MCF 10A (cell line): ENCODE data around the gene MET. TPM values are rescaled to one million over a fixed set of nuclear protein-coding genes. Genes with fewer than 3 reads are reported as not detected.

Experiments
- BruUV-seq: library from RNA; stranded (reverse); fragments of 400-500 nt; replicated peaks from 2 replicates; lab custom pipeline; 2021; lab: Mats Ljungman, UMichigan
- CTCF ChIA-PET: fragments of 300-600 bp; sonication (Branson Sonifier 250); formaldehyde crosslinking; extraction: SDS; loops from one replicate; lab custom pipeline; 2021; ENCODE audit warnings: antibody characterized with exemption, inconsistent platforms; lab: Yijun Ruan, JAX
- POLR2A ChIA-PET: fragments of 300-600, 350-650 bp; sonication (Branson Sonifier 250); formaldehyde crosslinking; extraction: SDS; loops from one replicate; lab custom pipeline; 2020; ENCODE audit warnings: antibody characterized with exemption, inconsistent platforms; lab: Yijun Ruan, JAX
- DNase-seq: peaks from one replicate; pipeline ENCODE4 v3.0.0-alpha.2; 2018; ENCODE audit not compliant: unreplicated experiment
- H3K27ac Mint-ChIP-seq: one replicate; pipeline ENCODE4 v1.8.0; 2022; ENCODE audit warnings: mild to moderate bottlenecking, low read depth, mixed read lengths; ENCODE audit not compliant: unreplicated experiment
- H3K27me3 Mint-ChIP-seq: one replicate; pipeline ENCODE4 v1.8.0; 2022; ENCODE audit warnings: mixed read lengths; ENCODE audit not compliant: insufficient read depth, unreplicated experiment
- H3K36me3 Mint-ChIP-seq: one replicate; pipeline ENCODE4 v1.8.0; 2022; ENCODE audit warnings: mild to moderate bottlenecking, moderate library complexity, mixed read lengths; ENCODE audit not compliant: insufficient read depth, unreplicated experiment
- H3K4me1 Mint-ChIP-seq: one replicate; pipeline ENCODE4 v1.8.0; 2022; ENCODE audit warnings: mixed read lengths; ENCODE audit not compliant: insufficient read depth, unreplicated experiment
- H3K4me3 Mint-ChIP-seq: one replicate; pipeline ENCODE4 v1.8.0; 2022; ENCODE audit warnings: mild to moderate bottlenecking, moderate library complexity, mixed read lengths; ENCODE audit not compliant: unreplicated experiment
- H3K9me3 Mint-ChIP-seq: one replicate; pipeline ENCODE4 v1.8.0; 2022; ENCODE audit warnings: mixed read lengths; ENCODE audit not compliant: unreplicated experiment
- CTCF ChIP-seq: fragments of 200-600 bp; IDR thresholded peaks from one replicate; pipeline ENCODE4 v1.8.0; 2022; ENCODE audit warnings: antibody characterized with exemption, mild to moderate bottlenecking; ENCODE audit not compliant: unreplicated experiment
- intact Hi-C: fragments of 100-400 bp; cut with micrococcal nuclease; formaldehyde crosslinking; loops from 2 replicates; pipeline ENCODE4 v1.14.1; 2022
- total RNA-seq: library from RNA; stranded (reverse); gene quantifications from 2 replicates; pipeline ENCODE4 v1.2.3, GENCODE V29; 2022

MET gene
- total RNA-seq, 1 experiment from 2014 or later, result 129 TPM

DNA sequence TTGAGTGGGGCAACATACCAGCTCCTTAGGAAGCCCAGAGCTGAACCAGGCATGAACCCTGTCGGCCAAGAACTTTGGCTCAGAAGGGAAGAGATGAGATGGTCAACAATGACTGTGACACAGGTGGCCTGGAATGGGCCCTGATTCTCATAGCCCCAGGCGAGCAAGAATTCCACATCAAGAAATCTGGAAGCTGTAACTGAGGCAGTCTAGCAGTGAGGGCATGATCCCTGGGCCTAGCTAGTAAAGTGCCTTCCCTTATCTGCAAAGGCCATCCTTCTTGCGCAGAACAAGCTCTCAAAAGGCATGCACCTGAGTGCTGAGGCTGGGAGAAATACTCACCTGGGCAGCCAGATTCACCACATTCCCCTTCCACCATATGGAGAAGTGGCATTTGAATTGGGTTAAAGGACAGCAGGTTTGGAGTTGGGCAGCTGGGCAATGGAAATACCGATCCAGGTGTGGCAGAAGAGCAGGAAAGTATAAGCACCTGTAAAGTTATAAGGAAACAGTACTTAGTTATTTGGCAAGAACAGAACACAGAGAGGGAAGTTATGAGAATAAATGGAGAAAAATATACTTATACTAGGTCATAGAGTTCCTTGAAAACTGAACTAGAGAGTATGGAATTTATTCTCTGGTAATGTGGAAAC, 111.8 kb downstream of the MET start:
- H3K27ac Mint-ChIP-seq, result no peak overlapping the region
- CTCF ChIA-PET, result interaction anchor here (0.5 to 1.9 kb wide), 4 partner anchors 106 to 1516 kb away, joined by 3 to 4 read pairs (median 4); no protein-coding TSS in a partner anchor
- BruUV-seq, result no TSS peak

DNA sequence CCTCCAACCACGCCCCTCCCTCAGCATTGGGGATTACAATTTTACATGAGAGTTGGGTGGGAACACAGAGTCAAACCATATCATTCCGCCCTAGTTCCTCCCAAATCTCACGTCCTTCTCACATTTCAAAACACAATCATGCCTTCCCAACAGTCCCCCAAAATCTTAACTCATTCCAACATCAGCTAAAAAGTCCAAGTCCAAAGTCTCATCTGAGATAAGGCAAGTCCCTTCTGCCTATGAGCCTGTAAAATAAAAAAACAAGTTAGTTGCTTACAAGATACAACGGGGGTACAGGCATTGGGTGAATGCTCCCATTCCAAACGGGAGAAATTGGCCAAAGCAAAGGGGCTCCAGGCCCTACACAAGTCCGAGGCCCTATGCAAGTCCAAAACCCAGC, 112.7 kb downstream of the MET start:
- H3K27me3 Mint-ChIP-seq, result no peaks in the 10 kb centered on the region
- intact Hi-C loops, result no loop called here
- H3K36me3 Mint-ChIP-seq, result peaks cover 23% of the 10 kb centered on the region
- H3K4me3 Mint-ChIP-seq, result no peak overlapping the region
- CTCF ChIA-PET, result interaction anchor here (0.6 to 1.8 kb wide), 2 partner anchors 23 to 108 kb away, joined by 4 read pairs; no protein-coding TSS in a partner anchor
- TF ChIP-seq CTCF, result no peak
- no TSS peak for BruUV-seq
- peaks cover 6% of the 10 kb centered on the region for H3K4me1 Mint-ChIP-seq
- no peak for DNase-seq
- H3K27ac Mint-ChIP-seq, result no peak overlapping the region
- no peaks in the 10 kb centered on the region for H3K9me3 Mint-ChIP-seq
- POLR2A ChIA-PET, result no interaction called here

More for the DNA sequence above, 111.8 kb downstream of the MET start:
- no peaks in the 10 kb centered on the region for H3K27me3 Mint-ChIP-seq
- no peak for TF ChIP-seq CTCF
- H3K36me3 Mint-ChIP-seq, result peaks cover 30% of the 10 kb centered on the region
- DNase-seq, result no peak
- H3K4me3 Mint-ChIP-seq, result no peak overlapping the region
- intact Hi-C loops, result no loop called here
- peaks cover 10% of the 10 kb centered on the region for H3K4me1 Mint-ChIP-seq
- POLR2A ChIA-PET, result interaction anchor here (1.1 kb wide), 1 partner anchor 192 kb away, joined by 3 read pairs; no protein-coding TSS in a partner anchor
- H3K9me3 Mint-ChIP-seq, result no peaks in the 10 kb centered on the region

DNA sequence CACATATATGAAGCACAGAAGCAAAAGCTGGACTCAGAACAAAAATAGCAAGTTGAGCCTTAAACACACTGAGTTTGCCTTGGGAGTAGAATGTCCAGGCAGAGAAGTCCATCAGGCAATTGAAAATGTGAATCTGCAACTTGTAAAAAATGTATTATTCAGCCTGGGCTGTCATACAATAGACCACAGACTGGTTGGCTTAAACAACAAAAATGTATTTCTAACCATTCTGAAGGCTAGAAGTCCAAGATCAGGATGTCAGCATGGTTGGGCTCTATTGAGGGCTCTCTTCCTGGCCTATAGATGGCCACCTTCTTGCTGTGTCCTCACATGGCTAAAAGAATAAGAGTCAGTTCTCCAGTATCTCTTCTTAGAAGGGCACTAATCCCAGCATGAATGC, 113.8 kb downstream of the MET start:
- no peak overlapping the region for H3K27ac Mint-ChIP-seq
- ChIA-PET CTCF (interaction anchor here (0.7 to 1.8 kb wide), 2 partner anchors 22 to 111 kb away, joined by 3 to 4 read pairs; no protein-coding TSS in a partner anchor), POLR2A (interaction anchor here (1.1 kb wide), 1 partner anchor 45 kb away, joined by 3 read pairs; no protein-coding TSS in a partner anchor)
- no TSS peak for BruUV-seq
- intact Hi-C loops, result no loop called here
- TF ChIP-seq CTCF, result no peak
- H3K4me1 Mint-ChIP-seq, result peaks cover 10% of the 10 kb centered on the region
- H3K27me3 Mint-ChIP-seq, result no peaks in the 10 kb centered on the region
- H3K9me3 Mint-ChIP-seq, result no peaks in the 10 kb centered on the region
- no peak for DNase-seq
- no peak overlapping the region for H3K4me3 Mint-ChIP-seq
- peaks cover 11% of the 10 kb centered on the region for H3K36me3 Mint-ChIP-seq

GRCh38 chr7:116786791-116787443, 114.9 kb downstream of the MET start:
- intact Hi-C loops, result no loop called here
- Mint-ChIP-seq H3K4me3 (no peak overlapping the region), H3K27ac (no peak overlapping the region), H3K4me1 (peaks cover 4% of the 10 kb centered on the region), H3K9me3 (no peaks in the 10 kb centered on the region), H3K27me3 (no peaks in the 10 kb centered on the region), H3K36me3 (peaks cover under 1% of the 10 kb centered on the region)
- DNase-seq, result peak; percentile 55
- peak; percentile 13 for TF ChIP-seq CTCF
- ChIA-PET CTCF (interaction anchor here (0.6 to 1.0 kb wide), 6 partner anchors 8 to 568 kb away, joined by 3 to 7 read pairs (median 4); no protein-coding TSS in a partner anchor), POLR2A (interaction anchor here (1.2 kb wide), 1 partner anchor 114 kb away, joined by 4 read pairs; no protein-coding TSS in a partner anchor)
- BruUV-seq, result no TSS peak
